Kasumi-1 (cell line): ENCODE results near the gene PRKAG1.
"Not testable (repeated sequence)": the region's sequence is repeated elsewhere in the genome, so short reads cannot be mapped to it uniquely, and the experiment has no call there.

Source experiments
- DNase-seq, 2 experiments: peaks; one replicate each; lab custom pipeline; 2025; lab: John Stamatoyannopoulos, UW

The PRKAG1 gene

DNA sequence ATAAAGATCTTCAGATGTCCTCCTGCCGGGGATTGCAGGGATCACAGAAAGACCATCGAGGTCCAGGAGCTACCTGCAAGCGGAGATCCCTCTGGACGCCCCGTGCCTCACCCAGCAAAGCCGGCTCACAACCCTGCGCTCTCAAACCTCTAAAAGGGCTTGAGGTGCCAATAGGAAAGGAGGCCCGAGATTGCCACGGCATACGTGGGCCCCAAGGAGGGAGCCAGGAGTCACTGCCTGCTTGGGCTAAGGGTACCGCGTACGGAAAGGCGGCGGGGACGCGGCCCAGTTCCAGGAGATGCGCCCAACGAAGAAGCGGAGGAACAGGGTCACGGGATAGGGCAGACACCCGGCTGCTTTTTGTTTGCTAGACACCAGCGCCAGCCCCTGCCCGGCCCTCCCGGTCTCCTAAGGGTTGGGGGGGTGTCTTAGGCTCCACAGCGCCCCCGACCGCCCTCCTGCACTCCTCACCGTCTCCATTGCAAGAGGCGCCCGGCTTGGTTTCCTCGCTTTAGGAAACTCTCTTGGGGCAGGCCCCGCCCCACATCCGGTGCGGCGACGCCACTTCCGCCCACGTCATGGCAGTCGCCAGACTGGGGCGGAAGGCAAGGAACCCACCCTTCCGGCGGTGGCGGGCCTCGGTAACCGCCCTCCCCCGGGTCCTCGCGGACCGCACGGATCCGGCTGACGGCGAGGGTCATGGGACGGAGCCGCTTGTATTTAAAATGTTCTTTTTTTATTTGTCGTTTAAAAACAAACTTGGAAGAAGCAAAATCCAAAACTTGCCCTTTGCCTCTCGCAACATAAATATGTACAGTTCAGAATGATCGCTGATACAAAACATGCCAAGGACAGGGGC is at the start of gene PRKAG1:
Gene PRKAG1, minus strand, starts transcription at position 516 of the 859 bp plus-strand sequence. Its CDS starts 36 bp downstream, at position 480.
- peak; percentile 96 to 97 for DNase-seq

DNA sequence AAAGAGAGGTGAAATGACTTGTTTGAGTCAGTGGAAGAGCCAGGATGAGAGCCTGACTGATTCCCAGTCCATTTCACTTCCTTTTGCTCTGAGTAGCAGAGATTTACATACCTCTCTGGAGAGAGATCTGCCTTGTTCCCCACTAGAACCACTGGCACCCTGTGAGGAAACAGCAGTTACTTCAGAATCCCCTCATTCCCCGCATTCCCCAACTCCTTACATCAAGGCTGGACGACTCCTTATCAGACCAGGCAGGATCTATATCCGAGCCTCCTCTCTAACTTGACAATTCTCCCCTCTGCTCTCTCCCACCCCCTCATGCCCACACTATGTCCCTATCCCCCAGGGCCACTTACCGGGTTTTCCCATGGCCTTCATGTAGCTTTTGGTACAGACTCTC is 47.5 kb upstream of the PRKAG1 start:
- DNase-seq = no peak

DNA sequence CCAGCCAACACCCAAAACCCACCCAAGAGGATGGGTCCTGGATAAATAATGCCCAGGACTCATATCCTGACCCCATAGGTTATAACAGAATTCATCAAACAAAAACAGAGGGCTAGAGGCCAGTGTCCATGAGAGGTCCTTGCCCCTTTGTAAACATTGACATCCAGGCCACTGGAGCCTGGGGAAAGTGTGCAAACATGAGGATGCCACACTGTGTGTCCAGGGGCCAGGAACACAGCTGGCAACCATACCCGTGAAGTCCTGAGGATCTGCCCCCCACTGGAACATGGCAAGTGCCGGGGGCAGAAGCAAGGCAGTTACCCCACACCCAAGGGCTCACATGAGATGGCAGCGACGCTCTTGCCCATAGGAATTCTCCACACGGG is 46.2 kb upstream of the PRKAG1 start:
- no peak for DNase-seq

DNA sequence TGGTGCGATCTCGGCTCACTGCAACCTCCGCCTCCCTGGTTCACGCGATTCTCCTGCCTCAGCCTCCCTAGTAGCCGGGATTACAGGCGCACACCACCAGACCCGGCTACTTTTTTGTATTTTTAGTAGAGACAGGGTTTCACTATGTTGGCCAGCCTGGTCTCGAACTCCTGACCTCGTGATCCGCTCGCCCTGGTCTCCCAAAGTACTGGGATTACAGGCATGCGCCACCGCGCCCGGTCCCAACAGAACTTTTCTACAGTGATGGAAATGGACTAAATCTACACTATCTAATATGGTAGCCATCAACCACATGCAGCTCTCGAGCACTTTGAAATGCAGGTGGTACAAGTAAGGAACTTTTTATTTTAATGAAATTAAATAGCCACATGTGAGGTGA is 43.3 kb upstream of the PRKAG1 start:
- DNase-seq = not testable (repeated sequence)

DNA sequence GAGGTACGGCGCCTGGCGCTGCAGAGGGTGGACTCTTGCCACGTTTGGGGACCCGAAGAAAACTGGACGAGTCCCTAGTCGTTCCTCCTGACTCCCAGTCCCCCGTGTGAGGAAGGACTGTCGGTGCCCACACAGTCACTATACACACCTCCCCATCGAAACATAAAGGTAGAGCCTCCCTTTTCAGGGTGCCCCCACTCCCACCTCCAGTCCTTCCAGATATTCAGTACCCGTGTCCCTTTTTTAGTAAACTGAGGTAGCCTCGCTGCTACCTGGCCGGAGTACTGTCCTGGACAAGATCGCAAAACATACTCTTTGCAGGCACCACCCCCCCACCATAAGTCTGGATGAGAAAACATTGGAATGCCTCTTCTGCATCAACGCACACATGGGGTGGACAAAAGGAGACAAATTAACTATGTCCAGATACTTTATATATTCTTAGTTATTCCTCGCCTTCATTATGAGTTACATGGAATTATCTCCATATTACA is 42.6 kb upstream of the PRKAG1 start:
- DNase-seq = no peak

DNA sequence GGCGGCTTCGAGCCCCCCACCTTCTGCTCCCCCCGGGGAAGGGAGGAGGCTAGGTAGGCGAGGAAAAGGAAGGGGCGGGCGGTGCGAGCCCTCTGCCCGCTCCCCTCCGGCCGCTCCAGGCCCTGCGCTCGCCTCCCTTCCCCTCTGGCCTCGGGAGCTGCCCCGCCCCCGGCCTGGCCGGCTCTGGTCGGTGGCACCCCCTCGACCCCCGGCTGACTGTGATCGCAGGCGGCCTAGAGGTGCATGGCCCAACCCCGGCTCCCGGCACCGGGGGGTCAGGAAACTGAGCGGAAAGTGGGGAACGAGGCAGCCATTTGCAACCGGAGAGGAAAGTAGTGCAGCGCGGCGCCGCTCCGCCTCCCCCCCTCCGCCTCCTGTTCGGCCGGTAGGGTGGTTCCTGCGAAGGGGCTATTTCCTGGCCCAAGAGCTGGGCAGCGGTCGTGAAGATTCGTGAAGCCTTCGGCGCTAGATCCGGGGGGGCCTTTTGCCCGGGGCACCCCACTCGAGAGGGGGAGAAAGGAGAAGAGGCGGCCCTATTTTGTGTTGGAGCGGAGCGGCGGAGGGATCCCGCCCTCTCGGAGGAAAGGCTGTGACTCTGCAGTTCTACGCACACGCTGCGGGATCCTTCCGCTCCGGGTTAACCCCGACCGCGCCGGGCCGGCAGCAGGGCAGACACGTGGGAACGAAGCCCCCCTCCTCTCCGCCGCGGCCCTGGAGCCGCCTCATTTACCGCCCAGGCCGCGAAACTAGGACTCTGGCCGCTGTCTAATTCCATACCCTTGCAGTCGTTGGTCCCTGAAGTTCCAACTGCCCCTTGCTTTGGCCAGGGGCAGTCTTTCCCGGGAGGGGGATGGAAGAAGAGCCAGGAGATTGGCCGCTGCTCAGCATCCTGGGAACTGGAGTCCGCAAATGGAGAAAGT is 41.9 kb upstream of the PRKAG1 start, which contains the start of gene KMT2D:
Gene KMT2D, minus strand, starts transcription at position 558 of the 920 bp plus-strand sequence. CDS start 5,470 bp downstream, outside the sequence.
- DNase-seq = peak; percentile 93 to 94

DNA sequence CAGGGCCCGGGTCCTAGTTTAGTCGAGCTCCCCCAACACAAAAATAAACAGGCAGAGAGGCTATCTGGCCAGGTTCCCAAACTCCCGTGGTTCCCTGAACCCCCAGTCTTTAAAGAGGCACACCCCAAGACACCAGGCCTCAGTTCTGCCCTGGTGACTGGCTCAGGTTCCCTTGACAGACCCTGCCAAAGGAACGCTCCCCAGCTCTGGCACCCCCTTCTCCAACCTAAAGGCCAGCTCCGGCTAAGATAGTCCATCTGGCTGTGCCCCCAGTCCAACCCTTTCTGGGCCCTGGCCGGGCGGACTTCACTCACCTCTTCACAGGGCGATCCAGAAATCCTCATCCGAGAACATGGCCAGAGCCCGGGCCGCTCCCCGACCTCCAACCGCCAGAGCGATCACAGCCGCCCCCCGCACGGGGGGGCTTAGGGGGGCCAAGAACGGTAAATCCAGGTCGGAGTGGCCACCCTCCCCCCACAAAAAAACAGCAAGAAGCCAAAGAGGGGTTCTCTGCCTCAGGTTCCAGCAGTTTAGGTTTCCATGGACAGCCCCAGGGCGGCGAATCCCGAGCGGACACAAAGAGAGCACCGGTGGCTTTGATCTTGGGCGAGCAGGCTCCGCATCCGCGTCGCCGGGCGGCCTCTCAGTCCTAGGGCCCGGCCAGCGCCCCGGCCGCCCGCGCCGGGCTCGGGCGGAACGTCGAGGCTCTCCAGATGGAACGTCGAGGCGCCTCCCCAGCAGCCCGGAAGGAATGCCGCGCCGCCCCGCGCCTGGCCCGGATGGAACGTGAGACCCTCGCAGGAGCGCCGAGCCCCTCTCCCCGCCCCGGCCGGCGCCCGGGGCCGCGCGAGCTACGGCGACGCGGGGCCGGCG is 41.0 kb upstream of the PRKAG1 start:
- DNase-seq = no peak

DNA sequence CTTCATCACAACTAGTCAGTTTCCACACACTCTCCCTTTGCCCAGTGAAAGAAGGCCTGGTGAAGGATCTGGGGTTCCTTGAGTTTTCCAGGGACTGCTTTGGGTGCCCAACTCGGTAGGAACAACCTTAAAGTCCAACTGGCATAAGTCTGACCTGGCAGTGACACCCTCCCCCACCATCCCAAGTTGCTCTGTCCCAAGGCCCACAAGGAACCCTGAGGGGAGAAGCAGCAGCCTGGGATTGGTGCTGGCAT is 40.4 kb upstream of the PRKAG1 start:
- no peak for DNase-seq

DNA sequence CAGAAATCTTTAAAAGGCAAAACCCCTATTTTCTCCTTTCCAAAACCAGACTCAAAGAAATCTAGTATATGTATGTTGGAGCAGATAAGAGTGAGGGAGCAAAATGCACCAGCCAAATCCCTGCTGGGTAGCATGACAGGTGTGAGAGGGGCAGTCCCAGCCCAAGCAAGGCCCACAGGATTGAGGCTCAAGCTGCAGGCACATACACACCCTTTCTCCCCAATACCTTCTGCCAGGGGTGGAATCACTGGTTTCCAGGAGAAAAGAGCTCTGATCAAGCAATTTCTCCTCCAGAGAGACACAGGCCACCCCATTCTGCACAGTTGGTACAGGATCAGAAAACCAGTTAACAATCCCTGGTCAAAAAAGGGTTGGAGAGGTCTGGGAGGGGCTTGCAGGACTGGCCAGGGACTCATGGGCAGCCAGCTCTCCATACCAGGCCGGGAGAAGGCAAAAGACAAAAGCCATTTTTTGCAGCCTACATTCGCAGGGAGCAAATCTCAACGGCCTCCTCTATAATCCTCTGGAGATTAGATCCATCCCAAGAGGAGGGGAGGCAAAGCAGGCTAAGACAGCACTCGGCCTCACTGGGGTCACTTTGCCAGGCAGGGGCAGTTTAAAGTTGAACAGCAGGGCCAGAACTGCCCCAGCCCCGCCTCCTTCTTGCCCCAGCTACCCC is 39.9 kb upstream of the PRKAG1 start:
- DNase-seq = no peak

DNA sequence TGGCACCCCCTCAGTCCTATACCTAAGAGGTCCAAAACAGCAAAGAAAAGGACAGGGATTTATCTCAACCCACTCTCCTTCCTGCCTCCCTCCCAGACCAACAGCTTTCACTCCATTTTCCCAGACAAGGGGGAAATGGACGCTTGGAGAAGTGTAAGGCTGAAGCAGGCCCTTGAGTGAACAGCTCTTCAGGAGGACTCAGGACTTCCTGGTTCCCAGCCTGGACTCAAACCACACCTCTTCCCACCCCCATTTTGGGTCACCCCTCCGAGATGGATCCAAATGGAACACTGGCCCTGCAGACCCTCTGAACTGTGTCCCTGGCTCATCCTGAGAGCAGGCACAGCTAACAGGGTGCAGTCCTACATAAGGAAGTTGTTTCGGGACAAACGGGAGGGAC is 39.3 kb upstream of the PRKAG1 start:
- DNase-seq = peak in 1 of 2 experiments; percentile 47

DNA sequence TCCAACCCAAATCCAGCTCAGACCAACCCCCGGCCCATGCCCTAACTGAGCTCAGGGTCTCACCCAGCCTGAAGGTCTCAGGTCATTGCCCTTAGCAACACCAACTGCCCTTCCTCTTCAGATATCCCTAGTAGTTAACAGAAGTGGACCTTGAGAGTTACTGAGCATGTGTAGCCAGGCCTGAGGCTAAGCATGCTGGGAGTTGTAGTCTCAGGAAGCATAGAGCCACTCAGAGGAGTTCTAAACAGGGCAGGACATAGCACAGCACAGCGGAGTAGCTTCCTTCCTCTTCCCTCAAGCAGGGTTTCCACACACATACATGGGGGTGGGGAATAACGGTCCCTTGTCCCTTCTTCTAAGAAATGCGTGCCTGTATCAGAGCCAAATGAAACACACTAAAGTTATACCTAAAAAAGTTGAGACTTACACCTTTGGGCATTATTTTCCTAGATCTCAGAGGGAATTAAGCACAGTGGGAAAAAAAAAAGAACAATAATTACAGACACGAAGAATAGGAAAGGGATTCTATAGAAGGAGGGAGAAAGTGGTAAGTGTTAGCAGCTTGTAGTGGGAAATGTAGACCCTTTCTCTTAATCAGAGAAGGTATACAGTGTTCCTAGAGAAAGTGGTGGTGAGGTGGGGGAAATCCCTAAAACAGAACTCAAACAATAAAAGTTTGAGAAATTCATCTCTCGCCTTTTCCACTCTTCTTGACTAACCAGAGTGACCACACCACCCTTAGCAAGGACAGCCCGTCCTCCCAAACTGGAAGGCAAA is 37.6 kb upstream of the PRKAG1 start:
- peak; percentile 99 for DNase-seq

DNA sequence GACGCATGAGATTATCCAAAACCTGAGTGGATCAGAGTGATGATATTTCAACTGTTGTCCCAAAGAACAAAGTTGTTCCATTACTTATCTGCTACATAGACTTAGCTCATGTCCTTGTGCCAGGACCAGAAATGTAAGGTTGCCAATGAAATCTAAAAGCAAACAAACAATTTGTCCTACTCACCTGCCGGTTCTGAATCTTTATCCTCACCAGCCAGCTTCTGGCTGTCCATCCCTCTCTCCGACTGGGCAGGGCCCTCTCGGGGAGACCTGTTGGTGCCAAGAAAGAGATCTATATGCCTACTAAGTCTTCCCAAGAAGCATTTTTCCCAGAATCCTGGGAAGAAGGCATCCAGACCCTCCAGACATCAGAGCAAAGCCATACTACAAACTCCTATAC is 36.5 kb upstream of the PRKAG1 start:
- no peak for DNase-seq

DNA sequence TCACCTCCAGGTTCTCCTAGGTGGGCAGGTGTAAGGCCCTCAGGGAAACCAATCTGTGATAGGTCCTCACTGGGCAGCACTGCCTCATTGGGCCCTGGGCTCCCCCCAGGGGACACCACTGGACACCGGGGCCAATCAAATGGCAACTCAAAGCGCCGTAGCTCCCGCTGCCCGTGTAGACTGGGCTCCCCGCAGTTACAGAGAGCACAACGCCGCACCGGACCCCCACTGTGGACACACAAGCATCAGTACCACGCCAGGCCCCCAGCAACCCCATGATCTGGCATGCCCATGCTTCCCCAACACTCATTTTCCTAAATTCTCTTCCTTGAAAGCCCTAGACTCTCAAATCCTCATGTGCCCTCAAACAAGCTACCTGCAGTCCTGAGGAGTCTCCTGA is 35.9 kb upstream of the PRKAG1 start:
- no peak for DNase-seq

DNA sequence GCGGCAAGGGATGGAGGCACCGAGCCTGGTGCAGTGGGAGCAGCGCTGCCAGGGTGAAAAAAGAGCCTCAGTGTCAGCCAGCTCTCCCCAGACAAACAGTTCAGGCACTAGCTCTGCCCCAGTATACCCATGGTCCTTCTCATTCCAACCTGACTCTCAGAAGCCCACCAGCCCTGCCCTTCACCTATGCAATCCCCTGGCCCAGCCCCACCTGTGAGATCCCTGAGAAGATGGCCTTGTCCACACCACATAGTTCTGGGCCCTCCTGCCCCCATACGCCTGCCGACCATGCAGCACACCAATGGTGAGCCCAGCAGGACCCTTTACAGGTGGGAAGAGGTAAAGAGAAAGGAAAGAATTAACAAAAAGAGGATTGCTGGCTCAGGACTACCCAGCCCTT is 35.5 kb upstream of the PRKAG1 start:
- no peak for DNase-seq

DNA sequence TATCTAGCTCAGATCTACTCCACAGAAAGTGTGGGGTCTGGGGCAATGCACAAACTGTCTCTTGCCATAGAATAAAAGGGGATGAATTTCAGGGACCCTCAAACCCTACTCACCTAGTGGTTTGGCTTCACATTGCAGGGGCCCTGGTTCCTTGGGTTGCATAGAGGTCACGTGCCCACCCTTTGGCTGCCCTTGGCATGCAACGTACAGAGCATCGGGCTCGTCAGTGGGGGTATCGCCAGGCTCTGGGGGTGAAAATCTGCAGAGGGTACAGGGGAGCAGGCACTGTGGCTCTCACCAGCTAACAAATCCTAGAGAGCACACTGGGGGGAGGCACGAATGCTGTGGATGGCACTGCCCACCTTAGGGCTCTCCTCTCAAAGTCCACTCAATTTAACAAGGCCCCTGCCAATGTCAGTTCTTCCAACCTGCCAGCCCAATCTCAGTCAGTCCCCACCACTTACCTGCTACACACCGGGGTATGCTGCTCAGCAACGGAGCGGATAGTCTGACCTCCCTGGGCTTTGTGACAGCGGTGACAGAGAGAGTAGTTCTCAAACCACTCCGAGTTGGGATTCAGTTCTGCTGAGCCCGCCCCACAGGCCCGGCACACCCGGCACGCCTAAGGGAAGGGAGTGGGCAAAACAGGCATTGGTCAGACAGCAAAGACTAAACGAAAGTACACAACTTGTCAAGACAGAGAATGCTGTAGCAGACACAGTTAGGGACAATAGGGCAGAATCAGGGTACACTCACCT is 34.1 kb upstream of the PRKAG1 start:
- no peak for DNase-seq

DNA sequence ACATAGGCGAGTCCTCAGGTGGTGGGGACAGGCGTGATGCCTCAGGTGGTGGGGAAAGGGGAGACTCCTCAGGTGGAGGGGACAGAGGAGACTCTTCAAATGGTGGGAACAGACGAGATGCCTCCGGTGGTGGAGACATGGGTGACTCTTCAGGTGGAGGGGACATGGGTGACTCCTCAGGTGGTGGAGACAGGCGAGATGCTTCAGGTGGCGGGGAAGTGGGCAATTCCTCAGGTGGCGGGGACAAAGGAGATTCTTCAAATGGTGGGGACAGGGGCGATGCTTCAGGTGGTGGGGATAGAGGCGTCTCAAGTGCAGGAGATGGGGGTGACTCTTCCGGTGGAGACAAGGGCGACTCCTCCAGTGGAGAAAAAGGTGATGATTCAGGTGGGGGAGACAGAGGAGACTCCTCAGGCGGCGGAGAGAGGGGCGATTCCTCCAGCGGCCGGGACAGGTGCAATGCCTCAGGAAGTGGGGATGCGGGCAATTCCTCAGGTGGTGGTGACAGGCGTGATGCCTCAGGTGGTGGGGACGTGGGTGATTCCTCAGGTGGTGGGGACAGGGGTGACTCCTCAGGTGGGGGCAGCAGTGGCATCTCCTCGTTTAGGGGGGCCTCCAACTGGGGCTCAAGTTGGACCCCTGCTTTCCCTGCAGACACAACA is 33.3 kb upstream of the PRKAG1 start:
- no peak for DNase-seq

DNA sequence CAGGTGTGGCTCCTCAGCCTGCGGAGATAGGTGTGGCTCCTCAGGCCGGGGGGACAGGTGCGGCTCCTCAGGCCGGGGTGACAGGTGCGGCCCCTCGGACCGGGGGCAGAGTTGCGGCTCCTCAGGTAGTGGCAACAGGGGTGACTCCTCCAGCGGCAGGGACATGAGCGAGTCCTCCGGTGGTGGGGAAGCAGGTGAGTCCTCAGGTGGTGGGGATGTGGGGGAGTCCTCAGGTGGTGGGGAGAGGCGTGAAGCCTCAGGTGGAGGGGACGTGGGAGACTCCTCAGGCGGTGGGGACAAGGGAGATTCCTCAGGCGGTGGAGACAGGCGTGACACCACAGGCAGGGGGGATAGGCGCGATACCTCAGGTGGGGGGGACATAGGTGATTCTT is 32.8 kb upstream of the PRKAG1 start:
- DNase-seq = no peak

DNA sequence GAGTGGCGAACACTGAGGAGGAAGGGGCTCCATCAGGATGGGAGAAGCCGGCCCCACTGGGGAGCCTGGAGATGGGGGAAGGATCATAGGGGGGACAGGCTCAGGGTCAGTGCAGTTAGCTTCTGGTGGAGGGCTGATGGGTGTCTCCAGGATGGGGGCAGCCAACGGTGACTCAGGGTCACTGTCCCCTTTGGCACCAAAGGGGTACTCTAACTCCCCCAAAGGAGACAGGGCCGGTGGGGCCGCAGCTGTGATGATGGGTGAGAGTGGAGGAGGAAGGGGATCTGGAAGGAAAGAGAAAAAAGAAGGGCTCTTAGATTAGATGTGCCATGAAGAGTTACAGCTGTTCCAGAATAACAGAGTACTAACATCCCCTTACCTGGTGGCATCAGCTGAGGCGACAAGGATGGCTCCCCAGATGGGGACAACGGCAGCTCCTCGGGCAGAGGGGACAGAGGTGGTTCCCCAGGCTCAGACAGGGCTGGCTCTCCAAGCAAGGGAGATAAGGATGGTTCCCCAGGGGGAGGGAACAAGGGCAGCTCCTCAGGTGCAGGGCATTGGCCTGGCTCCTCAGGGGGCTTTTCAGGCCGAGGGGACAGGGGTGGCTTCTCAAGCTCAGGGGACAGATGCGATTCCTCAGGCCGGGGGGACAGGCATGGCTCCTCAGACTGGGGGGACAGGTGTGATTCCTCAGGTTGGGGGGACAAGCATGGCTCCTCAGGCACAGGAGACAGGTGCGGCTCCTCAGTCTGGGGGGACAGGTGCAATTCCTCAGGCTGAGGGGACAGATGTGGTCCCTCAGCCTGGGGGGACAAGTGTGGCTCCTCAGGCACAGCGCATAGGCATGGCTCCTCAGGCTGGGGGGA is 32.2 kb upstream of the PRKAG1 start:
- DNase-seq = no peak
